ENCODE results near the gene BRDT. TPM values are rescaled to one million over a fixed set of nuclear protein-coding genes. Genes with fewer than 3 reads are reported as not detected.

The BRDT gene
- total and polyA plus RNA-seq, 8 donors = not detected

DNA sequence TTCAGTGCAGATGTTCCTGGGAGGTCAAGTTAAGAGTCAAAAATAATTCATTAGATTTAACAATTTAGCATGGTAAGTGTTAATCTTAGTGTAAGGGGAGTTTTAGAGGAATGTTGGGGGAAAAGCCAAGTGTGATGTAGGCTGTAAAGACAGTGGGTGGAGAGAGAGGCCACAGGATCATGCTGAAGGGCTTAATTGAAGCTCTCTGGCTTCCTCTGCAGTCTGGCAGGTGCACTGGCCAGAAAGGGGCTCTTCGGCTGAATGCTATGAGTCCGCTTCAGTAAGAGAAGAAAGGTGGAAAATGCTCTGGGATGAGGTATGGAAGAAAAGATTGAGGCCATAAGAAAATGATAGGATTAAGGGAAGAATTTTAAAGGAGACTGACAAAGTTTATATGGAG is 3.0 kb downstream of the BRDT start:
- no peaks in the 10 kb centered on the region for H3K36me3 ChIP-seq
- H3K27ac ChIP-seq = no peak overlapping the region
- H3K9me3 ChIP-seq = no peaks in the 10 kb centered on the region
- H3K4me3 ChIP-seq = no peak overlapping the region
- TF ChIP-seq POLR2A (IDR thresholded peaks at IDR 0.05) = no peak
- TF ChIP-seq POLR2AphosphoS5 (IDR thresholded peaks at IDR 0.05) = no peak
- TF ChIP-seq EP300 (IDR thresholded peaks at IDR 0.05) = no peak
- TF ChIP-seq, protein P1, sequence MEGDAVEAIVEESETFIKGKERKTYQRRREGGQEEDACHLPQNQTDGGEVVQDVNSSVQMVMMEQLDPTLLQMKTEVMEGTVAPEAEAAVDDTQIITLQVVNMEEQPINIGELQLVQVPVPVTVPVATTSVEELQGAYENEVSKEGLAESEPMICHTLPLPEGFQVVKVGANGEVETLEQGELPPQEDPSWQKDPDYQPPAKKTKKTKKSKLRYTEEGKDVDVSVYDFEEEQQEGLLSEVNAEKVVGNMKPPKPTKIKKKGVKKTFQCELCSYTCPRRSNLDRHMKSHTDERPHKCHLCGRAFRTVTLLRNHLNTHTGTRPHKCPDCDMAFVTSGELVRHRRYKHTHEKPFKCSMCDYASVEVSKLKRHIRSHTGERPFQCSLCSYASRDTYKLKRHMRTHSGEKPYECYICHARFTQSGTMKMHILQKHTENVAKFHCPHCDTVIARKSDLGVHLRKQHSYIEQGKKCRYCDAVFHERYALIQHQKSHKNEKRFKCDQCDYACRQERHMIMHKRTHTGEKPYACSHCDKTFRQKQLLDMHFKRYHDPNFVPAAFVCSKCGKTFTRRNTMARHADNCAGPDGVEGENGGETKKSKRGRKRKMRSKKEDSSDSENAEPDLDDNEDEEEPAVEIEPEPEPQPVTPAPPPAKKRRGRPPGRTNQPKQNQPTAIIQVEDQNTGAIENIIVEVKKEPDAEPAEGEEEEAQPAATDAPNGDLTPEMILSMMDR (IDR thresholded peaks at IDR 0.05) = no peak
- 45 to 54% (median 49%) methylated on average over 2 of the region's 2 CpGs for WGBS, 5 donors
- no peak for DNase-seq
- no peaks in the 10 kb centered on the region for H3K4me1 ChIP-seq
- H3K27me3 ChIP-seq = no peaks in the 10 kb centered on the region
- intact Hi-C loops (cut with DNase I; ENCODE audit: low total_unique reads) = no loop called here

DNA sequence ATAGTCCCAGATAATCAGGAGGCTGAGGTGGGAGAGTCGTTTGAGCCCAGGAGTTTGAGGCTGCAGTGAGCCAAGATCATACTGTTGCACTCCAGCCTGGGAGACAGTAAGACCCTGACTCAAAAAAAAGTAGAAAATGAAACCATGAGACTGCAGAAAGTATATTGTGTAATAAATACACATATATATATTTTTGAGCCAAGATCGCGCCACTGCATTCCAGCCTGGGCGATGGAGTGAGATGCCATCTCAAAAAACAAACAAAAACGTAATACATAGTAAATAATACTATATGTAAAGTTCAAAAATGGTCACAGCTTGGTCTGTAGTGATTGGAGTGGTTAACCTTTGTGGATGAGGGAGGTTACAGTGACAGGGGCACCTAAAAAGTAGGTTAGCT is 9.7 kb downstream of the BRDT start:
- H3K27me3 ChIP-seq = no peaks in the 10 kb centered on the region
- H3K9me3 ChIP-seq = no peaks in the 10 kb centered on the region
- intact Hi-C loops (cut with DNase I; ENCODE audit: low total_unique reads) = no loop called here
- TF ChIP-seq POLR2AphosphoS5 (IDR thresholded peaks at IDR 0.05) (no peak), POLR2A (IDR thresholded peaks at IDR 0.05) (no peak), EP300 (IDR thresholded peaks at IDR 0.05) (no peak)
- TF ChIP-seq, protein P1 (IDR thresholded peaks at IDR 0.05) = no peak
- H3K36me3 ChIP-seq = no peaks in the 10 kb centered on the region
- 33 to 69% (median 62%) methylated on average over 5 of the region's 5 CpGs for WGBS, 5 donors
- no peaks in the 10 kb centered on the region for H3K4me1 ChIP-seq
- H3K4me3 ChIP-seq = no peak overlapping the region
- H3K27ac ChIP-seq = no peak overlapping the region
- DNase-seq = no peak

DNA sequence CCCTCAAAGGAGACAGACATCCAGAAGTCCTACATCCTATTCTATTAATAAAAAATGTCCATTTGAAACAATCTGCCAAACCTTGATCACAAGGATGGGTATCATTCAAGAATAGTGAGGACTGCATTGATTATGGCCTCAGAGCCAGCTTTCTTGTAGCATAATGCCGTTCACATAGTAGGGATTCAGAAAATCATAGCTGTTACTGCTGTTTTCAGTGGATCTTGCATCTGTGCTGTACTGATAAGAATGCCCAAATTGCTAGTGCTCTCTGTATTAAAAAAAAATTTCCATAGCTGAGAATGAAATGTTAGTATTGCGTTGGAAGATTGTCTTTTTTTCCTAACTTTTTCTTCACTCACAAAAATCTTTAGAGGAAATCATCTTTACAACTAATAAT is 19.1 kb downstream of the BRDT start:
- 78 to 89% (median 83%) methylated on average over 2 of the region's 2 CpGs for WGBS, 5 donors
- no peaks in the 10 kb centered on the region for H3K4me1 ChIP-seq
- no peak overlapping the region for H3K27ac ChIP-seq
- no peaks in the 10 kb centered on the region for H3K36me3 ChIP-seq
- intact Hi-C loops (cut with DNase I; ENCODE audit: low total_unique reads) = no loop called here
- no peak overlapping the region for H3K4me3 ChIP-seq
- H3K27me3 ChIP-seq = no peaks in the 10 kb centered on the region
- DNase-seq = no peak
- no peaks in the 10 kb centered on the region for H3K9me3 ChIP-seq
- TF ChIP-seq EP300 (IDR thresholded peaks at IDR 0.05) (no peak), POLR2A (IDR thresholded peaks at IDR 0.05) (no peak), POLR2AphosphoS5 (IDR thresholded peaks at IDR 0.05) (no peak)
- TF ChIP-seq, protein P1 (IDR thresholded peaks at IDR 0.05) = no peak

DNA sequence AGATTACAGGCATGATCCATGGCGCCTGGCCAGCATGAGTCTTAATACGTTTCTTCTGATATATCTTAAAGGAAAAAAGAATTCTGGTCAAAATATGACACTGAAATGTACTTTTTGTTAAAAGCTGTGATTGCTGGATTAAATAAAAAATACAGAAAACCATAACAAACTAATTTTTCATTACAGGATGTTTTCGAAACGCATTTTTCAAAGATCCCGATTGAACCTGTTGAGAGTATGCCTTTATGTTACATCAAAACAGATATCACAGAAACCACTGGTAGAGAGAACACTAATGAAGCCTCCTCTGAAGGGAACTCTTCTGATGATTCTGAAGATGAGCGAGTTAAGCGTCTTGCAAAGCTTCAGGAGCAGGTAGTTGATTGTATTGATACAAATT is 30.2 kb downstream of the BRDT start:
- DNase-seq = no peak
- H3K9me3 ChIP-seq = no peaks in the 10 kb centered on the region
- no peaks in the 10 kb centered on the region for H3K36me3 ChIP-seq
- no peak overlapping the region for H3K4me3 ChIP-seq
- no peaks in the 10 kb centered on the region for H3K4me1 ChIP-seq
- intact Hi-C loops (cut with DNase I; ENCODE audit: low total_unique reads) = no loop called here
- TF ChIP-seq POLR2A (IDR thresholded peaks at IDR 0.05) = no peak
- TF ChIP-seq, protein P1 (IDR thresholded peaks at IDR 0.05) = no peak
- TF ChIP-seq EP300 (IDR thresholded peaks at IDR 0.05) = no peak
- TF ChIP-seq POLR2AphosphoS5 (IDR thresholded peaks at IDR 0.05) = no peak
- no peak overlapping the region for H3K27ac ChIP-seq
- WGBS, 5 donors = 91 to 94% (median 91%) methylated on average over 7 of the region's 7 CpGs
- no peaks in the 10 kb centered on the region for H3K27me3 ChIP-seq

All from stomach (tissue), 9 donors.